ENCODE results near the gene SLC35E1. TPM values are rescaled to one million over a fixed set of nuclear protein-coding genes. Genes with fewer than 3 reads are reported as not detected.

Gene SLC35E1
- total and polyA plus RNA-seq, 2 donors (not counting 3 experiments of a cell fraction or from before 2014, with no cell fraction given): 36.0 to 37.5 TPM

DNA sequence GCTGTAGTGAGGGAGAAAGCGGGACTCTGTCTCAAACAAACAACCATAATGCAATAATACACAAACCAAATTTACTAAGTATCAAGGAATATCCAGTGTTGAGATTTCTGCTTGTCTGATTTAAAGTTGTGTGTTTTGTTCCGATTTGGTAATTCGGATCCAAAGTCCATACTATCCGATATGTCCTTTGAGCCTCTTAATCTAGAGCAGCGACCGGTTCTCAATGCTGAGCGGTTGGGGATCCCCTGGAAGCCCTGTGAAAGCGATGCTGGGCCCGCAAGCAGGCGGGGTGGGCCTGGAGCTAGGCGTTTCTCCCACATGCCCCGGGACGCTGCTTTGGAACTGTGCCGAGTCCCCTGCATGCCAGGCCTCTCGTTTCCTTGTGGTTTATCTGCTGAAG lies 55.8 kb downstream of the SLC35E1 start:
- Histone ChIP-seq H2AFZ (ENCODE audit: low read depth, low read length) (no peak overlapping the region), H3K9me3 (replicated peaks; ENCODE audit: control insufficient read depth, insufficient read depth, low read length) (no peaks in the 10 kb centered on the region), H3K4me1 (ENCODE audit: control insufficient read depth, extremely low read depth, insufficient read depth, low read length) (no peaks in the 10 kb centered on the region), H3K4me3 (replicated peaks in 1 of 3; ENCODE audit: insufficient read depth in 1 of 3, low read depth in 1 of 3, low read length in 3 of 3) (no peak overlapping the region), H3K79me2 (ENCODE audit: control insufficient read depth, insufficient read depth, low read length) (no peaks in the 10 kb centered on the region), H3K9me1 (replicated peaks; ENCODE audit: control insufficient read depth, extremely low read depth, insufficient read depth, low read length) (no peaks in the 10 kb centered on the region), H3K36me3 (ENCODE audit: control insufficient read depth in 2 of 2, extremely low read depth in 1 of 2, insufficient read depth in 2 of 2, low read length in 2 of 2) (peaks cover 11 to 40% of the 10 kb centered on the region in 2 experiments), H3K9ac (replicated peaks; ENCODE audit: extremely low read depth, insufficient read depth, low read length) (no peak overlapping the region), H3K27ac (ENCODE audit: insufficient read depth, low read depth, low read length) (no peak overlapping the region), H3K27me3 (ENCODE audit: control insufficient read depth in 2 of 2, insufficient read depth in 2 of 2, low read length in 2 of 2) (no peaks in the 10 kb centered on the region), H4K20me1 (replicated peaks; ENCODE audit: control insufficient read depth, extremely low read depth, insufficient read depth, low read length) (no peaks in the 10 kb centered on the region), H3K4me2 (ENCODE audit: insufficient read depth, low read length) (no peak overlapping the region)
- CTCF ChIA-PET: interaction anchor here (1.3 kb wide), 1 partner anchor 75 kb away, joined by 3 read pairs; no protein-coding TSS in a partner anchor
- intact Hi-C loops (cut with micrococcal nuclease) (no loop called here), dilution Hi-C loops (cut with MboI; ENCODE audit: extremely low pct_ligation_motif_present, low sequenced_read_pairs) (no loop called here)
- FAIRE-seq (no peak), DNase-seq (ENCODE audit: low read depth, low spot score) (no peak)
- POLR2A ChIA-PET: no interaction called here
- BruUV-seq (replicated peaks): no TSS peak
- TF ChIP-seq GATA2 (IDR thresholded peaks at IDR 0.05; ENCODE audit: insufficient read depth, insufficient read length, low read depth, low read length) (no peak), POLR2A (IDR thresholded peaks at IDR 0.05; ENCODE audit: low read depth, low read length) (no peak), EZH2 (IDR thresholded peaks at IDR 0.05; ENCODE audit: borderline replicate concordance, low read depth, low read length, severe bottlenecking) (no peak), FOS (IDR thresholded peaks at IDR 0.05; ENCODE audit: borderline replicate concordance, insufficient read depth, low read length) (no peak), POLR2AphosphoS5 (IDR thresholded peaks at IDR 0.05; ENCODE audit: insufficient read depth, low read depth, low read length) (no peak), MYC (IDR thresholded peaks at IDR 0.05; ENCODE audit: low read depth, low read length) (no peak), JUN (IDR thresholded peaks at IDR 0.05; ENCODE audit: borderline replicate concordance, insufficient read depth, insufficient read length, low read depth) (no peak)
- TF ChIP-seq, protein P1, sequence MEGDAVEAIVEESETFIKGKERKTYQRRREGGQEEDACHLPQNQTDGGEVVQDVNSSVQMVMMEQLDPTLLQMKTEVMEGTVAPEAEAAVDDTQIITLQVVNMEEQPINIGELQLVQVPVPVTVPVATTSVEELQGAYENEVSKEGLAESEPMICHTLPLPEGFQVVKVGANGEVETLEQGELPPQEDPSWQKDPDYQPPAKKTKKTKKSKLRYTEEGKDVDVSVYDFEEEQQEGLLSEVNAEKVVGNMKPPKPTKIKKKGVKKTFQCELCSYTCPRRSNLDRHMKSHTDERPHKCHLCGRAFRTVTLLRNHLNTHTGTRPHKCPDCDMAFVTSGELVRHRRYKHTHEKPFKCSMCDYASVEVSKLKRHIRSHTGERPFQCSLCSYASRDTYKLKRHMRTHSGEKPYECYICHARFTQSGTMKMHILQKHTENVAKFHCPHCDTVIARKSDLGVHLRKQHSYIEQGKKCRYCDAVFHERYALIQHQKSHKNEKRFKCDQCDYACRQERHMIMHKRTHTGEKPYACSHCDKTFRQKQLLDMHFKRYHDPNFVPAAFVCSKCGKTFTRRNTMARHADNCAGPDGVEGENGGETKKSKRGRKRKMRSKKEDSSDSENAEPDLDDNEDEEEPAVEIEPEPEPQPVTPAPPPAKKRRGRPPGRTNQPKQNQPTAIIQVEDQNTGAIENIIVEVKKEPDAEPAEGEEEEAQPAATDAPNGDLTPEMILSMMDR (IDR thresholded peaks at IDR 0.05; ENCODE audit: extremely low read depth in 1 of 2, insufficient read depth in 1 of 2, low read depth in 1 of 2, low read length in 2 of 2): no peak
- TF ChIP-seq, protein P2, sequence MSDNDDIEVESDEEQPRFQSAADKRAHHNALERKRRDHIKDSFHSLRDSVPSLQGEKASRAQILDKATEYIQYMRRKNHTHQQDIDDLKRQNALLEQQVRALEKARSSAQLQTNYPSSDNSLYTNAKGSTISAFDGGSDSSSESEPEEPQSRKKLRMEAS (IDR thresholded peaks at IDR 0.05; ENCODE audit: insufficient read depth, insufficient read length): no peak

All from endothelial cell of umbilical vein (primary cell).